A549 (cell line): ENCODE measurements around the gene ERRFI1.

ENCODE experiments used
- CEBPB ChIP-seq, 2 experiments: fragments of >200 bp in 1 of 2; sonication (Bioruptor Twin) in 1 of 2; formaldehyde crosslinking in 1 of 2; IDR thresholded peaks; 2 replicates each; pipeline ENCODE4 v1.6.1; 2012 to 2016
- CTCF ChIP-seq: fragments of >200 bp; sonication (Bioruptor Twin); formaldehyde crosslinking; IDR thresholded peaks from 3 replicates; pipeline ENCODE4 v1.5.1; 2016
- E2F6 ChIP-seq: IDR thresholded peaks from 2 replicates; pipeline ENCODE4 v1.6.1; 2012; ENCODE audit warnings: low read depth, borderline replicate concordance
- MYC ChIP-seq: IDR thresholded peaks from 2 replicates; pipeline ENCODE4 v1.6.1; 2012; ENCODE audit warnings: mild to moderate bottlenecking, inconsistent platforms, low read length, improper control_type of control experiment, borderline replicate concordance
- POLR2A ChIP-seq: IDR thresholded peaks from 2 replicates; pipeline ENCODE4 v1.6.1; 2012; ENCODE audit warnings: mild to moderate bottlenecking, low read length
- RFX5 ChIP-seq: fragments of 450-650 bp; IDR thresholded peaks from 2 replicates; pipeline ENCODE4 v1.7.1; 2014; ENCODE audit warnings: antibody characterized with exemption, mild to moderate bottlenecking, moderate library complexity

- no peak for TF ChIP-seq CTCF
- TF ChIP-seq E2F6 = no peak
- no peak for TF ChIP-seq RFX5
- no peak for TF ChIP-seq MYC
- no peak for TF ChIP-seq POLR2A
- peak in 1 of 2 experiments; percentile 78; a peak in 2 of 4 replicates for TF ChIP-seq CEBPB (IDR thresholded peaks at IDR 0.05)
These were observed 35.1 kb upstream of the ERRFI1 start for GRCh38 chr1:8061210-8061609.
